Measurements from ENCODE around the gene FHL5.
"Not testable (repeated sequence)": the region's sequence is repeated elsewhere in the genome, so short reads cannot be mapped to it uniquely, and the experiment has no call there.

FHL5 gene, protein sequence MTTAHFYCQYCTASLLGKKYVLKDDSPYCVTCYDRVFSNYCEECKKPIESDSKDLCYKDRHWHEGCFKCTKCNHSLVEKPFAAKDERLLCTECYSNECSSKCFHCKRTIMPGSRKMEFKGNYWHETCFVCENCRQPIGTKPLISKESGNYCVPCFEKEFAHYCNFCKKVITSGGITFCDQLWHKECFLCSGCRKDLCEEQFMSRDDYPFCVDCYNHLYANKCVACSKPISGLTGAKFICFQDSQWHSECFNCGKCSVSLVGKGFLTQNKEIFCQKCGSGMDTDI

DNA sequence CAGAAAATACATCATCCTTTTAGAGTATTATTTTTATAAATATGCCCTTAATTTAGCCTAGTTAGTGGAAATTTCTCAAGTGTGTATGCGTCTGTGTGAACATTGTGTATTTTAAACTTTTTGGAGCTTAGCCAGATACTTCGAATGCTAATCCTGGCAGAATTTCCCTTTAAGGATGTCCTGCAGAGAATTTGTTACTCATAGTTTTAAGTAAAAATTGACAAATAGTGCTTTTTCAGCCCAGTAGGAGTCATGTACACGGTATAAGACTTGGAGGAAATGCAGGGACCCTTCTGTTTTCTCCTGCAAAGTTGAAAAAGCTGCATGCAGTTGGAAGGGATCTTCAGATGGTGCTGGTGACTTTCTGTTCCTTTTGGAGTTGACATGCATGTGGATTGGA lies at the start of gene FHL5:
TSS of gene FHL5 (plus strand) at position 243 of the 400 bp plus-strand sequence. CDS start 40,486 bp downstream, outside the sequence.
- no peak for DNase-seq

DNA sequence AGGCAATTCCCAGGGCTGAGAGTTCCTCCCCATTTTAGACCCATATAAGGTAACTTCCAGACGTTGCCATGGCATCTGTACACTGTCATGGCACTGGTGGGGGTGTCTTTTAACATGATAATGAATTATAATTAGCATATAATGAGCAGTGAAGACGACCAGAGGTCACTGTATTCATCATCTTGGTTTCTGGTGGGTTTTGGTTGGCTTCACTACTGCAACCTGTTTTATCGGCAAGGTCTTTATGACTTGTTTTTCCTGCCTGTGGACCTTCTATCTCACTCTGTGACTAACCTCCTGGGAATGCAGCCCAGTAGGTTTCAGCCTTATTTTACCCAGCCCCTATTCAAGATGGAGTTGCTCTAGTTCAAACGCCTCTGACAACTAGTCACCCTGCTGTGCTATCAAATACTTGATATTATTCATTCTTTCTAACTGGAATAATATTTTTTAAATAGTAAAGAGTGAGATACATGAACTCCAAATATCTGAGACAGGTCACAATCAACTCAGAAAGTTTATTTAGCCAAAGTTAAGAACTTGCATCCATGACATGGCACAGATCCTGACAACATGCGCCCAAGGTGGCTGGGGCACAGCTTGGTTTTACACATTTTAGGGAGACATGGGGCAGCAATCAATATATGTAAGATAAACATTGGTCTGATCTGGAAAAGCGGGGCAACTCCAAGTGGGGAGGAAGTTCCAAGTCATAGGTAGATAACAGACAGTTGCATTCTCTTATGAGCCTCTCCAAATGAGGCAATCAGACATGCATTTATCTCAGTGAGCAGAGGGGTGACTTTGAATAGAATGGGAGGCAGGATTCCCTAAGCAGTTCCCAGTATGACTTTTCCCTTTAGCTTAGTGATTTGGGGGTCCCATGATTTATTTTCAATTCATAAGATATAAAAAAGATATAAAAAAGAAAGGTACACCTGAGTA lies 42.5 kb upstream of the FHL5 start:
- DNase-seq: no peak

DNA sequence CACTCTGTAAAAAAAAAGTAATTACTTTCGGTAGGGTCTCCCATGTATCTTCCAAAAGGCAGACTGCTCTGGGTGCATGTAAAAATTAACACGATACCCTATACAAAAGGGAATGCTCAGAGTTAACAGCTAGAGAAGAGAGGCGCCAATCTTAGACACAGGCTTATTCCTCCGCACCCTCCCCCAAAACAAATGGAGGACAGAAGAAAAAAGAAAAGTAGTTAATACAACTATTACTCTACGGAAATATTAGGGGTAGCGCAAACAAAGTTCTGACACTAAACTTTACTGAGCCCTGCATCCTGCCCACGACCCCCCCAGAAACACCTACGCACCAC lies 41.7 kb upstream of the FHL5 start:
- DNase-seq: no peak

DNA sequence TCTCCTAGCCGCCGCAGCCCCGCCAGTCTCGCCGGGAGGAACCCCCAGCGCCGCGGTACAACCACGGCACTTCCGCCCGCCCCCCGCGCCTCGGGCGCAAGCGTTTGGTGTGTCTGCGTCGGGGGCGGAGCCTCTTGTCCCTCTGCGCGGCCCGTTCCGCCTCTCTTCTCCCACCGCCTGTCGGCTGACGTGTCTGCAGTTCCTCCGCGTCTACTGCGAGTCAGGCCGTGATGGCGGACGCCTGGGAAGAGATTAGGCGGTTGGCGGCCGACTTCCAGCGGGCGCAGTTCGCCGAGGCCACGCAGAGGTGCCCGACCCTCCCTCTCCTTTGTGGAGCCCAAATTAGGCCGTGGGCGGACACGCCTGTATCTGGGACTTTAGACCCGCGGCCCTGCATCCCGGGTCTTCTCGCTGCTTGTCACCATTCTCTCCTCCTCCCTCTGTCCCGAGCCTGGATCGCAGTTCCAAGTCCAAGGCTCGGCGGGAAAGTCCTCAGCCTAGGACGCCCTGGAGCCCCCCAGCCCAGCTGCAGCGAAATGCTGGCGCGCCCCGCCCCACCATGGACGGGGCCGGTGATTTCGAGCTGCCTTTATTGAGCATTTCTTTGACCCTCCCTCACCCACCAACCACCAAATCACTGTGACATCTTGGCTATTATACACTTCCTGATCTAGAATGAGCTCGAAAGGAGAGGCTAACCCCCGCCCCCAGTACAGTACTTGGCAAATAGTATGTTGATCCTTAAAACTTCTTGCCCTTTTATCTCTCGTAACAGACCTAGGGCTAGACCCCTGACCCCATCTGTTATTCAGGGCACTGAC lies 41.1 kb upstream of the FHL5 start, which contains the start of gene UFL1:
TSS of gene UFL1 (plus strand) at position 163 of the 821 bp plus-strand sequence. CDS start at position 231, 68 bp downstream.
- peak; percentile 90 for DNase-seq

DNA sequence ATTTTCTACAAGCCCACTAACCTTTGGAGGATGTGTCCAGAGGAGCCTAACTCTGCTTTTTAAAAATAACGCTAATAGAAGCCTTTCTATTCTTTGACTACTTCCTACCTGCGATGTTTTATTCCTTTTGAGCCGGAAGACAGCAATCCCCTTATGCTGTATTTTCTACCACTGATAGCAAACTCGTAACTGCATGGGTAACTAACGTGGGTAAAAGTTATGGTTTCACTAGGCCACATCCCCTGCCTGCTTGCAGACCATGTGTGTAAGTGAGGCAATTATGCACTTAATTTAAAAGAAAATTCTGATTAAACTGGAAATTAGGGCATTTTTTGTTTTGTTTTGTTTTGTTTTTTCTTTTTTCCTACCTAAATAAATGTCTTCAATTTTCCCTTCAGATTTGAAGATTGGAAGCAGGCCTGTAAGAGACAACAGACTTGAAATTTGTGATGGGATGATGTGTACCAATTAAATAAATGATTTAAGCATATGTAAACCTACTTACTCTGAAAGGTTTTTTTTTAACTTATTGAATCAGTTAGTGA lies 40.4 kb upstream of the FHL5 start:
- DNase-seq: no peak

DNA sequence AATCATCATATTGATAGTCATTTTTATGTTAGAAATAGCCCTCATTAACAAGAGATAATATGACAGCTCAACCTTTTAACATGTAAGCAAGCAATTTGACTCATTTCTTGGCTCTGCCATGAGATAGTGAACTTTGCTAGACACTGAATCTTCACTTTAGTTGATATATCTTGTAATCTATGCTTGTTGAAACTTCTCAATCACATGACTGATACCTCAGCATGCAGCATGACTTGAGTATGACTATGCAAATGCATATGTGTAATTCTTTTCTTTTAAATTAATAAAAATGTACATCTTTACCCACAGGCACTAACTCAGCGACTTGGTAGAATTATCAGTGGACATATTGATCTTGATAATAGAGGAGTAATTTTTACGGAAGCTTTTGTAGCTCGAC lies 34.7 kb upstream of the FHL5 start:
- DNase-seq: no peak

DNA sequence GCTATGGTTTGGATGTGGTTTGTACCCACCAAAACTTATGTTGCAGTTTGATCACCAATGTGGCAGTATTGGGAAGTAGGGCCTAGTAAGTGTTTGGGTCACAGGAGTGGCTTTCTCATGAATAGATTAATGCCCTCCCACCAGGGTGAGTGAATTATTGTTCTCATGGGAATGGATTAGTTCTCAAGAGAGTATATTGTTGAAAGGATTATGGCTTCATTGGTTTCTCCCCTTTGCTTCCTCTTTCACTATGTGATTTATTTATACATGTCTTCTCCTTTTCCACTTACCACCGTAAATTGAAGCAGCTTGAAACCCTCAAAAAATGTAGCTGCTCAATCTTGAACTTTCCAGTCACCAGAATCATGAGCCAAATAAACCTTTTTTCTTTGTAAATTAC lies 30.5 kb upstream of the FHL5 start:
- no peak for DNase-seq

DNA sequence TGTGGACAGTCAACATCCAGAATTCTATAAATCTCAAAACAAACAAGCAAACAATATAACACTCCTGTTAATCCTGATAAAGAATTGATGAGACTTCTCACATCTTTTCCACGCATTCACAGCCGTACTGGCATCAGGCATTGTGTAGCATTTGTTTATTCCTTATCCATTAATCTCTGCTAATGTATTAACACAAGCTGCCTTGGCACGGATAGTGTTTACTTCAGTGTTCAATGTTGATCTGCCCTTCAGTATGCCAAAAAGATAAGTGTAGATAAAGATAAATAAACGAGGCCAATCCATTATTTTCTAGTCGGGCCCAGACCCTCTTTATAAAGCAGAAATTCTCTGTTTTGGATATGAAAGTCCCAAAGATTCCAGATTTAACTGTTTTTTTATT lies 25.2 kb upstream of the FHL5 start:
- DNase-seq: no peak

DNA sequence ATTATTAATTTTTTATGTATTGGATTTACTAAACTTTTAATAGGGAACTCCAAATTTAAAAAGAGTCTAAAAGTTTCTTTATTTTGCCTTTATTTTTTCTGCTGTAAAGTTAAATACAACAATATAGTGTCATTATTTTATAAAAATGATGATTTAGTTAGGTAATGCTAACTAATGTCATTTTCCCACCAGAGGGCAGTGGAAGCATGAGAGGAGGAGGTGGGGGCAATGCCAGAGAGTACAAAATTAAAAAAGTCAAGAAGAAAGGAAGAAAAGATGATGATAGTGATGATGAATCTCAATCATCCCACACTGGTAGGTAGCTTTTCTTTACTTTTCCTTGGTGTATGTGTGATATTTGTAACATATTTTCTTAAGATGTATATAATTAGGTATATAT lies 20.2 kb upstream of the FHL5 start:
- DNase-seq: no peak

DNA sequence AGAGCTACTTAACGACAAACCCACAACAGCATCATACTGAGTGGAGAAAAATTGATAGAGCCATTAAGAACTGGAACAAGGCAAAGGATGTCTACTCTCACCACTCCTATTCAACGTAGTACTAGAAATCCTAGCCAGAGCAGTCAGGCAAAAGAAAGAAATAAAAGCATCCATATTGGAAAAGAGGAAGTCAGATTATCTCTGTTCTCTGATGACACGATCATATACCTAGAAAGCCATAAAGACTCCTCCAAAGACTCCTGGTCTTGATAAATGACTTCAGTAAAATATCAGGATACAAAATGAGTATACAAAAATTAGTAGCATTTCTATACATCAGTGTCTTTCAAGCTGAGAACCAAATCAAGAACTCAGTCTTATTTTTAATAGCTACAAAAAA lies 17.0 kb upstream of the FHL5 start:
- DNase-seq: no peak

DNA sequence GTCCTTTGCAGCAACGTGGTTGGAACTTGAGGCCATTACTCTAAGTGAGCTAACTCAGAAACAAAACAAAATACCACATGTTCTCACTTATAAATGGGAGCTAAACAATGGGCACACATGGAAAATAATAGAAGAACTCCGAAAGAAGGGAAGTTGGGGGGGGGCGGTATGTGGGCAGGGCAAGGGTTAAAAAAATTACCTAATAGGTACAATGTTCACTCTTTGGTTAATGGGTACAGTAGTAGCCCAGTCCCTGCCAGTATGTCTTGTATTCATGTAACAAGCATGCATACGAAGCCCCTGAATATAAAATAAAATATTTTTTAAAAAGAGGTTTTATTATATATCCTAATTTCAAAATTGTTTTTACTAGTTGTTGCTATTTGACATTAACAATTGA lies 15.3 kb upstream of the FHL5 start:
- DNase-seq: no peak

DNA sequence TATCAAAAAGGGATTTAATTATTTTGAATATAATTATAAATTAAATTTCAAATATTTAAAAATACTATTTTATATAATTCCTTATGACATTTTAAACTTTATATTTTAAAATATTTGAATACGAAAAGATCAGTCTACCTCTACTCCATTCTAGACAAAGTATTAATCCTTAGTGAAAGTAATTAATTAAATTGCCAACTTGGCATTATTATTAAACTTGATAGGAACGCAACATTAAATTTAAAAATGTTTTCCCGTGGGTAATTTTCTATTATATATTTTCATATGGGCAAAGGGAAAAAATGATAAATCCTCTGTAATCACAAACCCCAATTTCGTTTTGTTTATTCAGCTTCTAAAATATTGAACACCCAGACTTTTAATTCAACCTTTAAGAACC lies 8.4 kb upstream of the FHL5 start:
- DNase-seq: no peak

DNA sequence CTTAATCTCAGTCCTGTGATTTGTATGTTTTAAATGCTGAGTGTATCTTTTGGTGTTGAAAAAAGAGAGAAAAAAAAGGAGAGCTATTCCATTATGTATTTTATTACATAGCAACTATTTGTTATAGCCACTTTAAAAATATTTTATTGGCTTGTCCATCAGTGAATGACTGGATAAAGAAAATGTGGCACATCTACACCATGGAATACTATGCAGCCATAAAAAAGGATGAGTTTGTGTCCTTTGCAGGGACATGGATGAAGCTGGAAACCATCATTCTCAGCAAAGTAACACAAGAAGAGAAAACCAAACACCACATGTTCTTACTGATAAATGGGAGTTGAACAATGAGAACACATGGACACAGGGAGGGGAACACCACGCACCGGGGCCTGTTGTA lies 3.2 kb upstream of the FHL5 start:
- DNase-seq: not testable (repeated sequence)

DNA sequence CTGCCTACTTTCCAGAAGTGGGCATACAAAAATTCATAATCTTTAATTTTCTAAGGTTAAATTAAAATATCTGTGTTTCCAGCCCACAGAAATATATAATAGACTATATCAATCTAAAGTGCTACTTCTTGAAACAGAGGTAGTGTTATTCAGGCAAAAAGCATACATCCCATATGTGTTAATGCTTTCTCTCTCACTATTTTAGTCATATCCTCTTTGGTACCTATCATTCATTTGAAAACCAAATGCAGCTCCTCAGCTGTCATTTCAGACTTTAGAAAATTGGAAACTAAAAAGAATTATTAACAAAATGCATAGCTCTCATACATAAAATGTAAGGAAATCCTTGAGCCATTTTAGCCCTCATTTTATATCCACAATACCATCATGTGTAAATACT lies 925 bp downstream of the FHL5 start:
- DNase-seq: no peak

DNA sequence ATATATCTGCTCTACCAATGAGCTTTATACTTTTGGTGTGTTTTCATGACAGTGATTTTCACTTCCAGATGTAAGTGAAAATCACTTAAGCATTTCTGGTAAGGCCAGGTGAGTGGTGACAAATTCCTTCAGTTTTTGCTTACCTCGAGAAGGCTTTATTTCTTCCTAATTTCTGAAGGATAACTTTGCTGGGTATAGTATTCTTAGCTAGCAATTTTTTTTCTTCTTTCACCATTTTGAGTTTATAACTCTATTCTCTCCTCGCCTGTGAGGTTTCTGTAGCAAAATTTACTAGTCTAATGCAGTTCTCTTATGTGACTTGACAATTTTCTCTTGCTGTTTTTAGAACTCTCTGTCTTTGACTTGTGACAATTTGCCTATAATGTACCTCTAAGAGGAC lies 7.1 kb downstream of the FHL5 start:
- no peak for DNase-seq

DNA sequence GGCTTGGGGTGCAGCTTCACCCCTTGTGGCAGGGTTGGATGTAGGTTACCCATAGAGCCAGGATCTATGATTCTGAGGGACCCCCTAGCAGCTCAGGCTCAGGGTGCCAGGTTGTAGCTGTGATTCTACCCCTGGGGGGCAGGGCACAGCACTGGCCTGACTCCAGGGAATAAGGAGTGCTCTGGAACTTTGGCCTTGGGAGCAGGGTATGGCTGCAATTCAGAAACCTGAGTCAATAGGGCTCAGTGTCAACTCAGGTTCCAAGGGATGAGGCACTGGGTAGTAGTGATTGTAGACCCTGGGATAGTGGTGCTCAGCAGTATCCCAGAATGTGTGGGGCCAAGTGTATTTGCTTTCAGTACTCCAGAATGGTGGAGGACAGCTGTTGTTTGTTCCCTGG lies 8.6 kb downstream of the FHL5 start:
- DNase-seq: no peak

DNA sequence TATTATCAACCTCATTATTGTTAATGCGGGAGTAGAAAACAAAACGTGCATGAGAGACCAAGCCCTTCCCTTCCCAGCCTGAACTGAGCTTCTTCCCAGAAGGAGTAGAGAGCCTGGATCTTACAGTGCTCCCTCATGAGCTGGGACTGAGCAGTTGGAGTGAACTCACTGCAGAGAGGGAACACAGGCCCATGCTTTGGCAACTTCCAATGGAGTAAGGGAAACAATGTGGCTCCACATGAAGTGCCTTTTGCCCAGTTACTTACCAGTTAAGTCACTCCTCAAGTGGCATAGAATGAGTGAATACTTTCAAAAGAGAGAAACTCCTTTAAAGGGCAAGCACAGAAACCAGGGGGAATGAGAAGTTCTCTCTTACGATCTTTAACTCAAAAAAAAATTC lies 12.4 kb downstream of the FHL5 start:
- DNase-seq: no peak

DNA sequence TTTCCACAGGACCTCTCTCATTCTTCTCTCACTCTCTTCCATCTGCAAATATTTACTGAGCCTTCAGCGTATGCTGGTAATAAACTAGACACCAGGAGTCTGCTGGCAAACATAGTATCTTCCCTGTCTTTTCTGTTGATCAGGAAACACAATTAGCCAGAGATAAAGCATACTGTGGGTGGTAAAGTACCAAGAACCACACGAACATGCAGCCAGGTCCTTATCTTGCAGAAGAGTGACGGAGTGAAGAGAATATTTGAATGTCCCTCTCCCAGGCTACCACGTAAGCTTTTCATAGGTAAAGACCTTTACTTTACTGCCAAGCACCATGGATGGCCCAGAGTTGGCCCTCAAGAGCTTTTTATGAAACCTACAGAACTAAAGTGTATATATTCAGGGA lies 13.3 kb downstream of the FHL5 start:
- DNase-seq: no peak

DNA sequence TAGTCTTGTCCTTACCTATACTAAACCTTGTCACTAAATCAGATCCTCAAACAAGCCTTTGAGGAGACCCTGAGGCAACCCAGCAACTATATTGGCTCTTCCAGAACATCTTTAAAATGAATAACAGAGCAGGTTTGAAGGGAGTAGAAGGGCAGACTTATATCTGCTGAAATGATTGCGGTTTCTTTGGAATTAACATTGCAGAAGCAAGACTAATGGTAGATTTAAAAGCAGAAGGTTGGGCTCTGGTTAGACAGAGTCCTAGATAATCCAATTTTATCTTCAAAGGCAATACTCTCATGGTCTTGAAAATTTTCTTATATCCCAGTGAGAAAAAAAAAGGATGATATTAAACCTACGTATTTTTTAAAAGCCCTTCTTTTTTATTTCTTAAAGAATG lies 19.1 kb downstream of the FHL5 start:
- DNase-seq: no peak

DNA sequence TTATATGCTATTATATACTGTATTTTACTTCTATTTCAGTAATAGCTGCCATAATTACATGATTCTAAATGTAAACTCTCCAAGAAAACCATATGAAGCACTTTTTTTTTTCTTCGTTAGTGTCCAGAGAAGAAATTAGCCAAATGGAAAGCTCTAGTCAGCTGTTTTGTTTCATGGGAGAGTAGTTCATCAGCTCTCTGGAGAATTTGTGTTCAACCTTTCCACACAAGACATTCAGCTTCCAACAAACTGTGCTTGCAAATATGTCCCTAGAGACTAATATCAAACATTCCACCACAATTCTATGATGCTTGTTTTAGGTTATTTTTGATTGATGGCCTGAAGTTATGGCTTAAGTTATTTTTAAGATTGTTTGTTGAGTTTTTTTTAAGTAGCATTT lies 19.5 kb downstream of the FHL5 start:
- DNase-seq: no peak

DNA sequence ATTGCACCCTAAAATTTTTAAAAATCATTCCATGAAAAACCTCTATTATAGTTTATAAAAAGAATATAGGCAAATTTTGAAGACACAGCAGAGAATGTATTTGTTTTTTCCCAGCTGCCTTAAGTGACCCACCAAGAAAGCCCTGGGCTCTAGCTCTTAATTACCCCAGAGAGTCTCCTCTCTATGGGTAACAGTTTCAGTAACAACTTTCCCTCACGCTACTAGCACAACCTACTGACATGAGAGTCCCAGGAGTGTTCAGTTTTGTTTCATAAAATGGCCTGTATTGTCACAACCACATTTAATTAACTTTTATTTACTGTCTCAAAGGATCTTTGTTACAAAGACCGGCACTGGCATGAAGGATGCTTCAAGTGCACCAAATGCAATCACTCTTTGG lies 41.5 kb downstream of the FHL5 start:
- no peak for DNase-seq

DNA sequence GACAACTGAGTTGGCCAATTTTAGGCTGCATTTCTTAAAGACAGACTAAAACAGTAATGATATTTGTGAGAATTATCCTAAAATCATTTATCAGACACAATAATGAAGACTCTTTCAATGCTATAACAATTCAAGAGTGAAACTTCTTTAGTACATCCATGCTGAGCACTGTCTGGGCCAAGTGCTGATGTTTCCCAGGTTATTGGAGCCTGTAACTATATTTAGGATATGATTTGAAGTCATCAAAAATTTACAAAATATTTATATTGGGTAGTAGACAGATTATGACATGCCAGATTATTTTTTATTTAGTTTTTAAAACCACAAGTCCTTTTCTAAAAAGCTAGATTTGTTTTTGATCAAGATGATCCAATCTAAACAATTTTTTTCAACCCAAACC lies 45.1 kb downstream of the FHL5 start:
- DNase-seq: no peak

DNA sequence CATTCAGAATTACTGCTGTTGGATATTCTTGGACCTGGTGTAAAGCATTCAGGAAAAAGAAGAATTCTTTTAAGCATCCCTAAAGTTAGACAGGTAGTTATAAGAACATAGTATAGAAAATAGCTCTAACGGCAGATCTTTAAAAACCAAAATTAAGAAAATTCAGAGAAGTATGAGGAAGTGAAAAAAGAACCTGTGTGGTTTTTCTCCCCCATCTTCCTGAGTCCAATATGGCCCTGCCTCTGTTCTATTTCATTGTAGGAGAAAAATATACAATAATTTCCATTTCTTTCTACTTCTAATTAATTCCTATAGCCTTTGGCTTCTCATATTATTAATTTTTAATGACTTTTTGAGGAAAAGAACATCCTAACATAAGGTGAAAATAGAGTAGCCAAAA lies 47.1 kb downstream of the FHL5 start:
- DNase-seq: no peak

Measured in NCI-H2029 (cell line).